Upper lobe of left lung (tissue), 4 donors: ENCODE data around the gene SEZ6L.

Source experiments
- EP300 ChIP-seq, 4 donors: sonication (generic); formaldehyde crosslinking; IDR thresholded peaks; one replicate each; pipeline ENCODE4 v1.5.1; 2017; ENCODE audit warnings: antibody characterized with exemption in 4 of 4, control low read depth in 2 of 4
- TF ChIP-seq, protein P1 (sequence below), 6 experiments: fragments of 450-650 bp in 4 of 6; fragments of 200-600 bp in 2 of 6; sonication (generic) in 2 of 6; IDR thresholded peaks; one replicate each; pipeline ENCODE4 v1.5.1; 2016 to 2019; ENCODE audit warnings: antibody characterized with exemption in 6 of 6

DNA sequence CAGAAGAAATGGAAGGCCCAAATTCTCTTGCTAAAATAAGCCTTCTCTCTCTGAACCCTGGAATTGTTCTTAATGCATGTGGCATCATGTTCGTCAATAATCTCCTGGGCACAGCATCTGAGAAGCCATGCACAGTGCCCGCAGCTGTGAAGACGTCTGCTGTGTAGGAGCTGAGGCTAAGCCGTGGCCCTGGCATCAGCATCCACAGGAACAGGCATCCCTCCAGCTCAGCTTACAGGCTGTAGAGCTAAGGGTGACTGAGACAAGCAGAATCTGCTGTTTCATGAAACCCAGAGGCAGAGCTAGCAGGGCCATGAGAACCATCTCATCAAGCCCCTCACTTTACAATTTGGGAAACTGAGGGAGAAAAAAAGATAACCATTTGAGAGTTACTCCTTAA lies 60.6 kb downstream of the SEZ6L start:
- TF ChIP-seq, protein P1, sequence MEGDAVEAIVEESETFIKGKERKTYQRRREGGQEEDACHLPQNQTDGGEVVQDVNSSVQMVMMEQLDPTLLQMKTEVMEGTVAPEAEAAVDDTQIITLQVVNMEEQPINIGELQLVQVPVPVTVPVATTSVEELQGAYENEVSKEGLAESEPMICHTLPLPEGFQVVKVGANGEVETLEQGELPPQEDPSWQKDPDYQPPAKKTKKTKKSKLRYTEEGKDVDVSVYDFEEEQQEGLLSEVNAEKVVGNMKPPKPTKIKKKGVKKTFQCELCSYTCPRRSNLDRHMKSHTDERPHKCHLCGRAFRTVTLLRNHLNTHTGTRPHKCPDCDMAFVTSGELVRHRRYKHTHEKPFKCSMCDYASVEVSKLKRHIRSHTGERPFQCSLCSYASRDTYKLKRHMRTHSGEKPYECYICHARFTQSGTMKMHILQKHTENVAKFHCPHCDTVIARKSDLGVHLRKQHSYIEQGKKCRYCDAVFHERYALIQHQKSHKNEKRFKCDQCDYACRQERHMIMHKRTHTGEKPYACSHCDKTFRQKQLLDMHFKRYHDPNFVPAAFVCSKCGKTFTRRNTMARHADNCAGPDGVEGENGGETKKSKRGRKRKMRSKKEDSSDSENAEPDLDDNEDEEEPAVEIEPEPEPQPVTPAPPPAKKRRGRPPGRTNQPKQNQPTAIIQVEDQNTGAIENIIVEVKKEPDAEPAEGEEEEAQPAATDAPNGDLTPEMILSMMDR (IDR thresholded peaks at IDR 0.05): no peak
- no peak for TF ChIP-seq EP300 (IDR thresholded peaks at IDR 0.05)
